A549 (cell line): ENCODE data around the gene PTGFRN. TPM values are rescaled to one million over a fixed set of nuclear protein-coding genes. Genes with fewer than 3 reads are reported as not detected.

Experiments used
- ATAC-seq, 2 experiments: fragments of 200-7000 bp in 1 of 2; fragments of >200 bp in 1 of 2; cut with Nextera tagmentation in 1 of 2; cut with Tn5 transposase in 1 of 2; 3 replicates each; pipeline versions ENCODE4 v1.8.0 to v1.9.1; 2018 to 2020; ENCODE audit warnings: mild to moderate bottlenecking in 1 of 2, moderate library complexity in 1 of 2
- CTCF ChIA-PET: fragments of 300-600 bp; sonication (Branson Sonifier 250); formaldehyde crosslinking; extraction: SDS; loops from one replicate; lab custom pipeline; 2021; ENCODE audit warnings: antibody characterized with exemption, inconsistent platforms; lab: Yijun Ruan, JAX
- POLR2A ChIA-PET: fragments of 350-600 bp; formaldehyde crosslinking; extraction: SDS; loops from one replicate; lab custom pipeline; 2021; ENCODE audit warnings: antibody characterized with exemption, inconsistent platforms; lab: Yijun Ruan, JAX
- DNase-seq, 2 experiments: peaks; one replicate each; pipeline versions ENCODE4 v3.0.0 to v3.0.0-alpha.2; 2011 to 2016; ENCODE audit warnings: low read depth in 1 of 2, low spot score in 1 of 2
- FAIRE-seq: peaks from 2 replicates; lab custom pipeline; 2011; peaks lifted over from hg19 to GRCh38; lab: Jason Lieb, UNC
- H3K27ac ChIP-seq, 2 experiments: fragments of >200 bp; sonication (Bioruptor Twin); formaldehyde crosslinking; 3 replicates each; pipeline ENCODE4 v1.5.1; 2016 to 2017
- H3K4me1 ChIP-seq: fragments of >200 bp; sonication (Bioruptor Twin); formaldehyde crosslinking; 3 replicates; pipeline ENCODE4 v1.6.1; 2016
- H3K4me2 ChIP-seq: fragments of >200 bp; sonication (Bioruptor Twin); formaldehyde crosslinking; 3 replicates; pipeline ENCODE4 v1.6.1; 2016
- H3K4me3 ChIP-seq: fragments of >200 bp; sonication (Bioruptor Twin); formaldehyde crosslinking; 3 replicates; pipeline ENCODE4 v1.5.1; 2016
- H3K9me3 ChIP-seq: fragments of >200 bp; sonication (Bioruptor Twin); formaldehyde crosslinking; 3 replicates; pipeline ENCODE4 v1.6.1; 2016
- BHLHE40 ChIP-seq: IDR thresholded peaks from 2 replicates; pipeline ENCODE4 v1.6.1; 2012; ENCODE audit warnings: low read depth, low read length, inconsistent platforms
- CBX2 ChIP-seq: fragments of 200-600 bp; sonication (generic); IDR thresholded peaks from 2 replicates; pipeline ENCODE4 v1.6.1; 2016; ENCODE audit warnings: low read depth, mild to moderate bottlenecking, borderline replicate concordance
- CHD4 ChIP-seq: fragments of 200-600 bp; sonication (generic); IDR thresholded peaks from 2 replicates; pipeline ENCODE4 v1.6.1; 2016; ENCODE audit warnings: antibody characterized with exemption, mild to moderate bottlenecking, borderline replicate concordance
- E2F6 ChIP-seq: IDR thresholded peaks from 2 replicates; pipeline ENCODE4 v1.6.1; 2012; ENCODE audit warnings: low read depth, borderline replicate concordance
- EHF ChIP-seq: fragments of 250-450 bp; sonication (Bioruptor Pico); IDR thresholded peaks from 2 replicates; pipeline ENCODE4 v1.5.0; 2020; ENCODE audit warnings: mild to moderate bottlenecking
- ELK1 ChIP-seq: fragments of 150-350 bp; IDR thresholded peaks from 2 replicates; pipeline ENCODE4 v1.6.1; 2014; ENCODE audit warnings: low read depth, mild to moderate bottlenecking, low read length
- FOSL2 ChIP-seq, 2 experiments: fragments of 450-650 bp in 1 of 2; fragments of >200 bp in 1 of 2; sonication (Bioruptor Twin) in 1 of 2; formaldehyde crosslinking; IDR thresholded peaks; 2 replicates each; pipeline versions ENCODE4 v1.5.0 to v1.6.1; 2016 to 2020; ENCODE audit warnings: mild to moderate bottlenecking in 1 of 2, moderate library complexity in 1 of 2
- HOXA7 ChIP-seq: fragments of 250-450 bp; sonication (Bioruptor Pico); IDR thresholded peaks from 2 replicates; pipeline ENCODE4 v1.5.0; 2020; ENCODE audit warnings: mild to moderate bottlenecking, moderate library complexity
- HOXB5 ChIP-seq: fragments of 250-450 bp; sonication (Bioruptor Pico); IDR thresholded peaks from 2 replicates; pipeline ENCODE4 v1.5.0; 2020; ENCODE audit warnings: mild to moderate bottlenecking, moderate library complexity
- JUNB ChIP-seq: fragments of >200 bp; sonication (Bioruptor Twin); formaldehyde crosslinking; IDR thresholded peaks from 2 replicates; pipeline ENCODE4 v1.6.1; 2016
- MAZ ChIP-seq: fragments of 150-350 bp; IDR thresholded peaks from 2 replicates; pipeline ENCODE4 v1.6.1; 2014; ENCODE audit warnings: antibody characterized with exemption, low read depth, low read length, borderline replicate concordance
- NFE2L2 ChIP-seq: fragments of 150-350 bp; conservative IDR thresholded peaks from 2 replicates; pipeline ENCODE4 v1.6.1; 2014; ENCODE audit warnings: low read length
- POLR2A ChIP-seq: IDR thresholded peaks from 2 replicates; pipeline ENCODE4 v1.6.1; 2012; ENCODE audit warnings: mild to moderate bottlenecking, low read length
- POLR2AphosphoS2 ChIP-seq: conservative IDR thresholded peaks from 2 replicates; pipeline ENCODE4 v1.6.1; 2012; ENCODE audit warnings: low read length, improper control_type of control experiment, inconsistent platforms
- RCOR1 ChIP-seq: fragments of 150-350 bp; IDR thresholded peaks from 2 replicates; pipeline ENCODE4 v1.6.1; 2014; ENCODE audit warnings: antibody characterized with exemption, low read length, low read depth
- REST ChIP-seq: fragments of 200-600 bp; sonication (generic); IDR thresholded peaks from 2 replicates; pipeline ENCODE4 v1.6.1; 2016; ENCODE audit warnings: antibody characterized with exemption, mild to moderate bottlenecking, moderate library complexity
- SREBF2 ChIP-seq: fragments of 450-650 bp; IDR thresholded peaks from 2 replicates; pipeline ENCODE4 v1.6.1; 2014; ENCODE audit warnings: mild to moderate bottlenecking, moderate library complexity
- USF2 ChIP-seq: fragments of 450-650 bp; IDR thresholded peaks from 2 replicates; pipeline ENCODE4 v1.6.1; 2014; ENCODE audit warnings: antibody characterized with exemption
- ZFP36 ChIP-seq: fragments of 450-650 bp; IDR thresholded peaks from 2 replicates; pipeline ENCODE4 v1.6.1; 2014; ENCODE audit warnings: borderline replicate concordance; ENCODE audit not compliant: partially characterized antibody
- ZNF302 ChIP-seq: fragments of 250-450 bp; sonication (Bioruptor Pico); IDR thresholded peaks from 2 replicates; pipeline ENCODE4 v1.9.0; 2021; ENCODE audit warnings: inconsistent platforms, mild to moderate bottlenecking, moderate library complexity
- ZSCAN20 ChIP-seq: fragments of 250-450 bp; sonication (Bioruptor Pico); IDR thresholded peaks from 2 replicates; pipeline ENCODE4 v1.8.0; 2022; ENCODE audit warnings: mild to moderate bottlenecking, moderate library complexity
- WGBS: methylation state at CpG from one replicate; pipeline ENCODE4 v1.1.6; 2017; ENCODE audit errors: missing lambda C conversion rate; 5-methylcytosine and 5-hydroxymethylcytosine counted together
- polyA plus RNA-seq, 4 experiments: library from polyadenylated mRNA; depleted of rRNA in 3 of 4; stranded (reverse); fragments of >200 nt; fragmentation: RNase III in 1 of 4; extraction: RNeasy Plus Mini Kit Qiagen cat#74134 plus additional on column Dnase treatment in 1 of 4; gene quantifications; 2 replicates in 3 of 4; 3 replicates in 1 of 4; pipeline ENCODE4 v1.2.3, GENCODE V29; 2011 to 2017
- TF ChIP-seq, protein P1 (sequence below): fragments of >200 bp; sonication (Bioruptor Twin); formaldehyde crosslinking; IDR thresholded peaks from 3 replicates; pipeline ENCODE4 v1.5.1; 2016
- TF ChIP-seq, protein P2 (sequence below): IDR thresholded peaks from 2 replicates; pipeline ENCODE4 v1.6.1; 2012
- TF ChIP-seq, protein P3 (sequence below): fragments of 250-450 bp; sonication (Bioruptor Pico); IDR thresholded peaks from 2 replicates; pipeline ENCODE4 v1.5.0; 2021; ENCODE audit warnings: mild to moderate bottlenecking, moderate library complexity, borderline replicate concordance
- TF ChIP-seq, protein P4 (sequence below): fragments of 250-450 bp; sonication (Bioruptor Pico); IDR thresholded peaks from 2 replicates; pipeline ENCODE4 v1.5.0; 2020; ENCODE audit warnings: low read depth, mild to moderate bottlenecking, moderate library complexity

Gene PTGFRN
- polyA plus RNA-seq, 2 of the 4 experiments (the other 2 are of a cell fraction), result 17.4 to 39.0 TPM

DNA sequence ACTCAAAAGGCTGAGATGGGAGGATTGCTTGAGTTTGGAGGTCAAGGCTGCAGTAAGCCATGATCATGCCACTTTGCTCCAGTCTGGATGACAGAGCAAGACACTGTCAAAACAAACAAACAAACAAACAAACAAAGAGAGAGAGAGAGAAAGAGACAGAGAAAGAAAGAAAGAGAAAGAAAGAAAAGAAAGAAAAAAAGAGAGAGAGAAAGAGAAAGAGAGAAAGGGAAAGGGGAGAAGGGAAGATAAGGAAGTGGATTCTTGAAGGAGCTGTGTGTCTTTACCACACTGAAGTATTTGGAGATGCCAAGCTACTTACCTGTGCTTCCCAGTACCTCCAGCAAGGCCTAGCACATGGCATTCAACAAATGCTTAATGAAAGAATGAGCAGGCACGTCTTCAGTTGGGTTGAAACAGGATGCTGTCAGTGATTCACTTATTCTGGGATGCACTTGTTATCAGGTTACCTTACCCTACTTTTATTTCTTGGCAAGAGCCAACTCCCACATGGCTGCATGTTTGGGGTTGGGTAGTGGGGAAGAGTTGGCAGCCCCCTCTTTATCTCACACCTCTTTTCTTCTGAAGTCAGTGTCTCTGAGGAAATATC is 120.7 kb downstream of the PTGFRN start:
- Histone ChIP-seq H3K4me2 (no peak overlapping the region), H3K27ac (no peak overlapping the region), H3K4me3 (no peak overlapping the region), H3K9me3 (no peaks in the 10 kb centered on the region), H3K4me1 (no peaks in the 10 kb centered on the region)
- ChIA-PET CTCF (interaction anchor here (0.5 kb wide), 1 partner anchor 236 kb away, joined by 4 read pairs; no protein-coding TSS in a partner anchor), POLR2A (no interaction called here)
- DNase-seq (no peak), ATAC-seq (no peak), FAIRE-seq (no peak)
- TF ChIP-seq, protein P1, sequence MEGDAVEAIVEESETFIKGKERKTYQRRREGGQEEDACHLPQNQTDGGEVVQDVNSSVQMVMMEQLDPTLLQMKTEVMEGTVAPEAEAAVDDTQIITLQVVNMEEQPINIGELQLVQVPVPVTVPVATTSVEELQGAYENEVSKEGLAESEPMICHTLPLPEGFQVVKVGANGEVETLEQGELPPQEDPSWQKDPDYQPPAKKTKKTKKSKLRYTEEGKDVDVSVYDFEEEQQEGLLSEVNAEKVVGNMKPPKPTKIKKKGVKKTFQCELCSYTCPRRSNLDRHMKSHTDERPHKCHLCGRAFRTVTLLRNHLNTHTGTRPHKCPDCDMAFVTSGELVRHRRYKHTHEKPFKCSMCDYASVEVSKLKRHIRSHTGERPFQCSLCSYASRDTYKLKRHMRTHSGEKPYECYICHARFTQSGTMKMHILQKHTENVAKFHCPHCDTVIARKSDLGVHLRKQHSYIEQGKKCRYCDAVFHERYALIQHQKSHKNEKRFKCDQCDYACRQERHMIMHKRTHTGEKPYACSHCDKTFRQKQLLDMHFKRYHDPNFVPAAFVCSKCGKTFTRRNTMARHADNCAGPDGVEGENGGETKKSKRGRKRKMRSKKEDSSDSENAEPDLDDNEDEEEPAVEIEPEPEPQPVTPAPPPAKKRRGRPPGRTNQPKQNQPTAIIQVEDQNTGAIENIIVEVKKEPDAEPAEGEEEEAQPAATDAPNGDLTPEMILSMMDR, result no peak
- TF ChIP-seq SREBF2 (no peak), ZFP36 (no peak), HOXA7 (CRISPR knock-in tag) (no peak), EHF (no peak), FOSL2 (IDR thresholded peaks at IDR 0.05) (no peak), FOSL2 (CRISPR knock-in tag; IDR thresholded peaks at IDR 0.05) (no peak), BHLHE40 (no peak), POLR2AphosphoS2 (no peak)
- TF ChIP-seq, protein P2, sequence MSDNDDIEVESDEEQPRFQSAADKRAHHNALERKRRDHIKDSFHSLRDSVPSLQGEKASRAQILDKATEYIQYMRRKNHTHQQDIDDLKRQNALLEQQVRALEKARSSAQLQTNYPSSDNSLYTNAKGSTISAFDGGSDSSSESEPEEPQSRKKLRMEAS, result no peak
- TF ChIP-seq, protein P3, sequence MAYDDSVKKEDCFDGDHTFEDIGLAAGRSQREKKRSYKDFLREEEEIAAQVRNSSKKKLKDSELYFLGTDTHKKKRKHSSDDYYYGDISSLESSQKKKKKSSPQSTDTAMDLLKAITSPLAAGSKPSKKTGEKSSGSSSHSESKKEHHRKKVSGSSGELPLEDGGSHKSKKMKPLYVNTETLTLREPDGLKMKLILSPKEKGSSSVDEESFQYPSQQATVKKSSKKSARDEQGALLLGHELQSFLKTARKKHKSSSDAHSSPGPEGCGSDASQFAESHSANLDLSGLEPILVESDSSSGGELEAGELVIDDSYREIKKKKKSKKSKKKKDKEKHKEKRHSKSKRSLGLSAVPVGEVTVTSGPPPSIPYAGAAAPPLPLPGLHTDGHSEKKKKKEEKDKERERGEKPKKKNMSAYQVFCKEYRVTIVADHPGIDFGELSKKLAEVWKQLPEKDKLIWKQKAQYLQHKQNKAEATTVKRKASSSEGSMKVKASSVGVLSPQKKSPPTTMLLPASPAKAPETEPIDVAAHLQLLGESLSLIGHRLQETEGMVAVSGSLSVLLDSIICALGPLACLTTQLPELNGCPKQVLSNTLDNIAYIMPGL, result no peak
- 30% methylated on average over 1 of the region's 1 CpG for WGBS

DNA sequence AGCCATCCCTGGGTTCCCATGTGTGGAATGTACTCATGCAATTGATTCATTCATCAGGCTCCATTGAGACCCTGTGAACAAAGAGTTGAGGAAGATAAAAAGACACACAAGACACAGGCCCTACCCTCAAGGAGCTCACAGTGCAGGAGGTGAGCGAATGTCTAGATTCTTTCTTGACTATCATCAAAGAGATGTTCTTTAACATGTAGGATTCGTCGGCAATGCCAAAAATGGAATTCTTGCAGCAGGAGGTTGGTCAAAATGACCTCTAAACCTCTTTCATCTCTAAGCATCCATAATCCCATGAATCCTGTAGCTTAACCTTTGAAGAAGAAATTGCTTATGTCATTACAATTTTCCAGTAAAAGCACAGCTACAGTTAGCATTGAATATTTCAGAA is 122.5 kb downstream of the PTGFRN start:
- H3K9me3 ChIP-seq, result no peaks in the 10 kb centered on the region
- ATAC-seq (no peak), FAIRE-seq (no peak), DNase-seq (no peak)
- POLR2A ChIA-PET, result no interaction called here
- no peak overlapping the region for H3K4me2 ChIP-seq
- CTCF ChIA-PET, result interaction anchor here (0.9 kb wide), 1 partner anchor 130 kb away, joined by 3 read pairs; no protein-coding TSS in a partner anchor
- no peak overlapping the region for H3K27ac ChIP-seq
- TF ChIP-seq ELK1, result no peak
- no peak for TF ChIP-seq MAZ
- TF ChIP-seq POLR2A, result no peak
- no peak for TF ChIP-seq NFE2L2
- TF ChIP-seq CHD4, result no peak
- TF ChIP-seq E2F6, result no peak
- TF ChIP-seq ZNF302 (CRISPR knock-in tag), result no peak
- TF ChIP-seq HOXB5 (CRISPR knock-in tag), result no peak
- TF ChIP-seq RCOR1, result no peak
- no peak for TF ChIP-seq USF2
- TF ChIP-seq JUNB, result no peak
- TF ChIP-seq REST, result no peak
- TF ChIP-seq, protein P4, sequence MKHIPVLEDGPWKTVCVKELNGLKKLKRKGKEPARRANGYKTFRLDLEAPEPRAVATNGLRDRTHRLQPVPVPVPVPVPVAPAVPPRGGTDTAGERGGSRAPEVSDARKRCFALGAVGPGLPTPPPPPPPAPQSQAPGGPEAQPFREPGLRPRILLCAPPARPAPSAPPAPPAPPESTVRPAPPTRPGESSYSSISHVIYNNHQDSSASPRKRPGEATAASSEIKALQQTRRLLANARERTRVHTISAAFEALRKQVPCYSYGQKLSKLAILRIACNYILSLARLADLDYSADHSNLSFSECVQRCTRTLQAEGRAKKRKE (CRISPR knock-in tag), result no peak
- TF ChIP-seq ZSCAN20 (CRISPR knock-in tag), result no peak
- no peak for TF ChIP-seq CBX2
- 90% methylated on average over 3 of the region's 3 CpGs for WGBS
- H3K4me3 ChIP-seq, result no peak overlapping the region
- no peaks in the 10 kb centered on the region for H3K4me1 ChIP-seq
